NCI-H345 treated with DMSO at 0.1 percent for 48 hours (cell line): ENCODE data around the gene PTCD3.

Experiments
- DNase-seq: peaks from one replicate; lab custom pipeline; 2025; ENCODE audit not compliant: unreplicated experiment; lab: John Stamatoyannopoulos, UW

Gene PTCD3

DNA sequence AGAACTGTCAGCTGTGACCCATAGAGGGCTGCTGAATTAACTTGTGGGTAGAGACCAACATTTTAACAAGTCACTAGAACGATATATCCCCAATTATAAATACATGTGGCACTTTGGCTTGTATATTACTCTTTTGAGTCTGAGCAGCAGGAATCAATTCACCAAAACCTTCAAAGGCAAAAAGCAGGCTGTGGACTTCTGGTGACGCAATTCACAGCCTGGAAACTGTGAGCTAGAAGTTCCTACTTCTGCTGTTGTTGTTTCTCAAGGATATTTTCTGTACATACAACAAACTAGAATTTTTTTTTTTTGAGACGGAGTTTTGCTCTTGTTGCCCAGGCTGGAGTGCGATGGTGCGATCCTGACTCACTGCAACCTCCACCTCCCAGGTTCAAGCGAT is 37.3 kb downstream of the PTCD3 start:
- no peak for DNase-seq

DNA sequence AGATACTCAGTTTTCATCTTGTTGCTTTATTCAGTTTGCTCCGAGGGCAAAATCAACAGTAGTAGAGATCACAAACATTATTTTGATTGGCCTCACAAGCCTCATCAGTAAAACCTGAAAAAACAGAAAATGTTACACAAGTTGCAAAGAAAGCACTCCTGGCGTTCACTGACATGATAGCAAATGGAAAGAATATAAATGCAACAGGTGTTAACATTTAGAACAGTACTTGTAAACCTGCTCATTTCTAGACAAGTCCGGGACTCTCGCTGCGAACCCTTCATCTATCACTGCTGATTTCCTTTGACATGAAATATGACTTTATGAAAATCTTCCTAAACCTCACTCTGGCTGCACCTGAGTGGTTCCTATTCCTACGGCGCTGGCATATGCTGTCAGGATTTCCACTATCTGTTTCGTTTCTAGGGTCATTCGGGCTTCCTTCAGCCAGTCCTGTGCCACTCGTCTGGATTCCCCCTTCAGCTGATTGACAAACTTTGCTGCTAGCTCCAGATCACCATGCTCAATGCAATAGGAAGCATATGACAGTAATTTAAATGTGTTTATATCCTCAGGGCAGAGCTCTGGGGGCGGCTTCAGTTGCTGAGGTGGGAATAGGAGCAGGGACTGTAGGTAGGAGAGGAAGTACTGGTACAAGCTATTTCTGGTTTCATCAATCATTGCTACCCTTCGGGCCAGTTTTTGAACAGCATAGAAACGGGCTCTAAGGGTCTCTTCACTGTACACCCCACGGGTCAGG is 38.1 kb downstream of the PTCD3 start:
- no peak for DNase-seq

DNA sequence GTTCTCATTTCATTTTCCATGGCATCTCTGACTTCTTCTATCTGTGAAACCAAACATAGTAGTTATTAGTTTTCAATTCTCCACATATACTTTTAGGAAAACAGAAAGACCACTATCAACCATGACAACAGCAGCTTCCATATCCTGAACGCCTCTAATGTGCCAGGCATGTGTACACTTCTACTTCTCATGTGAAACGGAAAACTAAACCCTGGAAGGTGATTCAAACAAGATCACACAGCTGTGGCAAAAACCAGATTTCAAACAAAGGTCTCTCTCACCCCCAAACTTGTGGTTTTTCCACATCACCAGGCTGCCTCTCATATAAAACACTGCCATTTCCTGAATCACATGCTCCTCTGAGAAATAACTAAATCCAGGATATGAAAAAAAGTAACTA is 41.8 kb downstream of the PTCD3 start:
- no peak for DNase-seq

DNA sequence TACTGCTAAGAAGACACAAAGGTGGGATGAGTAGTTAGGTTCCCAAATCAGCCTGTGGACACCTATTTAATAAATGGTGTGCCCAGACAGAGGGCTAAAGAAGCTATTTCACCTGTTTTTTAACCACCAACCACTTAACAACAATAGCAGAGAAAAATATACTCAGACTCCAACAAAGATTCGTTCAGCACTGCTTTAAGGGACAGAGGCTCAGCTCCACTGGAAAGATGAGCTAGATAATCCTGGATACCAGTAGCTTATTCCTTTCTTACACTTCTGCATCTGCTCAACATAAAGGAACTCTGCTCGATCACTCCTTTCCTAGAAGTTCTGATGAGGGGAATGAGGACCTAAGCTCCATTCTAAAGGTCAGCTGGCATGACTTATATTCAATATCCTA is 44.5 kb downstream of the PTCD3 start:
- no peak for DNase-seq

DNA sequence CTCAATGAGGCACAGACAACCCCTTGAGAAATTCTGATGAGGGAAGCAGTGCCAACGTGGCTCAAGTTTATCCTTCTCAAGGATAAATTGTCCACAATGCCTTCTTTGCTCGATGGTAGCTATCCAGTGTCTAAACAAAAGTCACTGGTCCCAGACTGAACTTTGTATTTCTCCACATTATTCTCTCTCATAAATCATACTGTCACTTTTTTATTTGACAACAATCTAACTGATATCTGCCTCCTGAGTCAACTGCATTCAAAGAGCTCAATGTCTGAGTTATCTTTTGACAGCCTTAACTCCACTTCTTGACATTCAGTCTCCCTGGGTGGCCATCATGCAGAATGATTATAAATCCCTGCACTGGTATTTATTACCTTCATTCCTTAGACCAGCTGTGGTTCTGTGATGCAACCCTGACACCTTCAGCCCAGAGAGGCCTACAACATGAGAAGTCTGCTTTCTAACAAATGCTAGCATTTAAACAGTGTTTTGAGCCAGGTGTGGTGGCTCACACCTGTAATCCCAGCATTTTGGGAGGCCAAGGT is 51.0 kb downstream of the PTCD3 start:
- no peak for DNase-seq

DNA sequence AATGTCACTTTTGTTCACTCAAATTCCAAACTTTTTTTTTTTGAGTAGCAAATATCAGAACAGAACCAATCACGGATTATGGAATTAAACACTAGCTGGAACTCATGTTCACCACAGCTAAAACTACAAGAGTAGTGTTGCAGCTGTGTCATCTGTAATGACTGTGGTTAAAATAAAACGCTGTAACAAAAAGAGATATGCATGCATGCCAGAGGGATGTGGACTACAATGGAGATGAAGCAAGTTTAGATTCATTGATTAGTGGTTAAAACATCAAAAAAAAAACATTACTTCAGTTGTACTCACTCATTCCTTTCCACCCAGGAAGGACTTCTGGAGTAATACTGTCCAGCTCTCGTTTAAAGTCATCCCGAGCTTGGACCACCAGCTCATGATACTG is 52.3 kb downstream of the PTCD3 start:
- DNase-seq: no peak

DNA sequence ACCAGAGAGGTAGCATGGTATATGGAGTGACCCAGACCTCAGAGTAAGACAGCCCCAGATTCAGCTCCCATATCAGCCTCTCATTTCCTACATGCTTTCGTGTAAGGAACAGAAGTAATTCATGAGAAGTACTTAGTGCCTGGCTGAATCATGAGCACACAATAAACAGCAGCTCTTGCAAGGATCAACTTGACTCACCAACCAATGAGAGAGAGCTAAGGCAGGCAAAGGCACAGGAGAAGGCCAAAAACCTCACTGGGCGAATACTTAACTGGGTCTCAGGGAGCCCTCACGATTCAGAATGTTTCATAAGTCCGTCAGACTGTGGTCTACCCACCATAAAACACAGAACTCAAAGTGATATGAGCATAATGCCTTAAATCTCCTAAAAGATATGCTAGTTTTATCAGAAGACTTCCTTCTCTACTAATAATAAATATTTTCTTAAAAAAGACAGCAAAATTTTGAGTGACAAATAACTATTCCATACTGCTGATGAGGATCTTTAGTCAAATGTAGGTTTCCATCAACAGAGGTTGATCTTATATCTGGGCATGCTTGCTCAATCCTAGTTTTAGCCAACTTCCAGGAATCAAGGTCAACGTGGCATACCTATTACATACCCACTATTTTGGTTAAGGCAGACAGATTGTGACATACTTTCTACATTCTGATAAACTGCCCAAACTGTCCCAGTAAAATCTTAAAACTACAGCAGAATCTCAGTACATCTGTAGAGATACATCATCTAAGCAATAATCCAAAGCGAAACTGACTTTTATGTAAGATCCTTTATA is 54.3 kb downstream of the PTCD3 start:
- DNase-seq: no peak

DNA sequence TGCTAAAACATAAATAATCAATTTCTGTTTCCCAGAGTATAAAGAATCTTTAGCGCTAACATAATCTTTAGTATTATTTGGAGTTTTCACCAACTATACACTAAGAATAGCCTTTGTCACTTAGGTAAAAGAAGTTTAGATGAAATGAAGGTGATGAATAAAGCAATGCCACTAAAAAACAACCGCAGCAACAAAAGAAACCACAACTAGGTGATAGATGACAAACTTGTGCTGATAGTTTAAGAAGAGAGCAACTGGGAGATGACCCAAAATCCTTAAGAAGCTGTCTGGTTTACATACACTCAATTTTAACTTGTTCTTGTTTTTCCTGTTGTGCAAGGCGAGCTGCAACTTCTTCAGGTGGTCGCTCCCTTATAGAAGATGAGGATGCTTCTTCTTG is 64.4 kb downstream of the PTCD3 start:
- no peak for DNase-seq

DNA sequence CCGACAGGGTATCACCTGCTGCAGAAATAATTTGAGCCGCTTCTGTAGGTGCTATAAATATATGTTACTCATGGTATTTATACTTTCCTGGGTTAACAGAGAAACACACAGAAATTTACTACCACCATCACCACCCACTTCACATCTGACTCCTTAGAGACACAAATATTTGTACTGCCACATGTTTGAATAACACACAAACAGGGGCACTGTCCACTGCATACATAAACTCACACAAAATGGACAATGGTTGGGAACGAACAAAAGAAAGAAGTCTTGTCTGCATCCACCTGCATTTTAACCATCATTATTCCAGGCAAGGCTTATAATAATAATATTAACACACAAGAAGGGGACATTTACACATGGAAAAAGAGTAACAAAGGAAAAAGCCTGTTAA is 65.3 kb downstream of the PTCD3 start:
- no peak for DNase-seq

DNA sequence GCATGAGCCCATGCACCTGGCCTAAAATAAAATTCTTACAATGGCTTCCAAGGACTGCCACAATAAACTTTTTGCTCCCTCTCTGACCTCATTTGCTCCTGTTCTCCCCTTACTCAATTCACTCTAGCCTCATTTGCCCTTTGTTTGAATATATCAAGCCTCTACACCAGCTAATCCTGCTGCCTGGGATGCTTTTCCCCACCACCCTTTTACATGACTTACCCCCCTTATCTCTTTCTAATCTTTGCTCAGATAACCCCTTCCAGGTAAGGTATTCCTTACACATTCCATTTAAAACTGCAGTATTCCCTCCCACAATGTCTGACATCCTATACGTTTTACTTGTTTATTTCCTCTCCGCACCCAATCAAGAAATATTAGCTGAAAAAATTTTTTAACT is 66.6 kb downstream of the PTCD3 start:
- DNase-seq: no peak

DNA sequence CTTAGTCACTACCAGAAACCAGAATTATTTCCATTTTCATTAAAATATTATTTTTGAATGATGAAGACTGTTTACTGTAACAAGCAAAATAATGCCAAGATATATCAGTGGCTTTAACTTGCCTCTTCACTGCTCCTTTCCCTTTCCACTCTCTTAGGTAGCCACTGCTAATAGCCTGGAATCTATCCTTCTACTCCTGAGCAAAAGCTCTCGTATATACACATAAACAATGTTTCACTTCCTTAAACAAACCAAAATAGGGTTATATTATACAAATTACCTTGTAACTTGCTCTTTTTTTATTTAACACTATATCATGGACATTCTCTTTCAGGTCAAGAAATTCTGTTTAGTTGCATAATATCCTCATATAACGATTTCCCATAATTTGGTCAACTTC is 68.4 kb downstream of the PTCD3 start:
- no peak for DNase-seq

DNA sequence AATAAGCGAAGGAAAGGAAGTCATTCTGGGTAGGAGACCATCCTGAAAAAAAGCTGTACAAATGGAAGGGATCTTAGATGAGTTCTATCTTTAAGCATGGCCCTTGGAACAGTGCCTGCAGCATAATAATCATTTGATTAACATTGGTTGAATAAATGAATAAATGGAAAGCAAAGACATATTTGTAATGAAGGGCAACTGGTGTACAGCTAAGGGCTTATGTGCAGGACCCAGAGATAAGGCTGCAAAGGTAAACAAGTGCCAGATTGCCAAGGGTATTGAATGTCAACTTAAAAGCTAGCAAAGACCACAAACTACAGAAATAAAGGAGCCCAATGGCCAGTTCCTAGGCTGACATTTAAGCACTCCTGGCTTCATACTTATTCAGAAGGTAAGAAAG is 69.8 kb downstream of the PTCD3 start:
- no peak for DNase-seq

DNA sequence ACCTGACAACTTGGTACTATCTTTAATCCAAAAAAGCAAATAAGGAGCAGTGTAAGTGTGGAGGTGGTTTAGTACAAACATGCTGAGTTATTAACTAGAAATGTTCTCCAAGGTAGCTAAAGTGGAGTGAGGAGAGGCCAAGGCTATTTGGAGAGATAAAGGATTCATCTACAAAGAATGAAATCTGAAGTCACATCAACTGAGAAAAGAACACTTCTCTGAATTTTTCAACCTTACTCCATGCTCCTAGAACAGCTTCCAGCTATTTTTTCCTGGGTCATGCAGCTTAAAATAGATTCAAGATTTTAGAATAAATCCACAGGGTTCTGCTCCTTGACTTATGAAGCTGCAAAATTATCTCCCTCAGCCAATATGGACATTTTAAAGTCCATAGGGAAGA is 70.6 kb downstream of the PTCD3 start:
- DNase-seq: no peak

DNA sequence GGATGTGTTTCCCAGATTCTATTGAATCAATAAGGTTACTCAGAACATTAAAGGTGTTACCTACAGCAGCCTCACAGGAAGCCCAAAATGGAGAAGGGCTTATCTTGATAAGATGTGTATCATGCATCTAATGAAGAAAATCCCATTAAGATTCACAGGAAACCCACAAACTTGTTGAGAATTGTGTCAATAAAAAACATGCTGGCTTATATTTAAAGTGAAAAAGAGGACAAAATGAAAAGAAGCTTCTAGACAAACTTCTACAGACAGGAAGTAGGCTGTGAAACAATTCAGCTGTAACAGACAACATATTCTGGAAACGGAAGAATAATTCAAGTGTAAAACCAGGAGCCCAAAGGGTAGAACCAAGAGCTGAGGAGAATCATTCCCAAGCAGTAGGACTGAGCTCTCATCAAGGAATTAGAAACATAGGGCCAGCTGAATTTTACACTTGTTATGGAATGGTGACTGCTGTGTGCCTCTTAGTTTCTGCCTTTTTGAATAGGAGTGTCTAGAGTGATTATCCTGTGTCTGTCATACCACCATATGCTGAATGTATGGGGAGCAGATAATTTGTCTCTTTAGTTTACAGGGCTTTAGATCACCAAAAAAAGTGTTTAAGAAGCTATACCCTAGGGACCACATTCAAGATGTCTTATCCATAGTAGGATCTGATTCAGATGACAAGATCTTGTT is 79.6 kb downstream of the PTCD3 start:
- DNase-seq: no peak

DNA sequence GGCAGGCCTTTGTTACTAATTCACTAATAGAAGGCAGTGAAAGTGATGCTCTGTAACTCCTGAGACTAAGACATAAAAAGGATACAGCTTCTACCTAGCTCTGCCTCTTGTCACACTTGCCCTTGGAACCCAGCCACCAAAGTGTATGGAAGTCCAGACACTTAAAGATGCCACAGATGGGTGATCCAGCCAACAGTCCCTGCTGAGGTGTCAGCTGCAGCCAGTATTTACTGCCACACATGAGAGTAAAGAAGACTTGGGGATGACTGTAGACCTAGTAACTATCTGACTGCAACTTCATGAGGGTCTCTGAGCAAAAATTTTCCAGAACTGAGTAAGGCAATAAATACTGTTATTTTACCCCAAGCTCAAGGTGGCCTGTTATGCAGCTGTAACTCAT is 80.4 kb downstream of the PTCD3 start:
- no peak for DNase-seq

DNA sequence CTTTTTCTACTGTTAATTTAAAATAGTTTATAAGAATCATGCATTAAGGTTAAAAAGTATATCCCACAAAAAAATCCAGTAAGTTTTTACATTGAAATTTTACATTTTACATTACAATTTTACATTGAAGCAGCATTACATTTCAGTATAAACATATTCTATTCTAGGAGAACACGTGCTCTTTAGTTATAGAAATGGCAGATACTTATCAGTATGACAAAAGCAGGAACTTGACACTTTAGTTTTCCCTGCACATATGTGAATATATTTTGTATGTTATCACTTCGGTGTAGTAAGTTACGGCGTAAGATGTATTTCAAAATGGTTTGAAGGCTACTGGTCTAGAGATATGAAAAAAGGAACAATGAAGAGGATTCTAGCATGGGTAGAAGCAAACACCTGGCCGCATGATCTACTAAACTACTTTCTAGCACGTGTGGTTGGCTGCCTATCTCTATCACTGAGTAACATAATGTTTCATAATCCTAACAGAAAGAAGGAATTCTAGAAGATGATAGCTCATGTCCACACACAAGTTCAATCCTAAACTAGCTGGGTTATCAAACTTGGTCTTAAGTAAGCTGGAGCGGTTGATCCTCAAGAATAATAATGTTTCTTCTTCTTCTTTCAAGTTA is 83.9 kb downstream of the PTCD3 start:
- DNase-seq: no peak
